Bronchial epithelial cell (primary cell): ENCODE results near the gene TMEM243. TPM values are rescaled to one million over a fixed set of nuclear protein-coding genes. Genes with fewer than 3 reads are reported as not detected.

ENCODE experiments used
- DNase-seq: peaks from one replicate; pipeline ENCODE4 v3.0.0-alpha.2; 2010; ENCODE audit warnings: low read depth
- FAIRE-seq: peaks from 2 replicates; lab custom pipeline; 2011; peaks lifted over from hg19 to GRCh38; lab: Jason Lieb, UNC
- H3K27me3 ChIP-seq: 2 replicates; pipeline ENCODE4 v1.5.1; 2011; ENCODE audit warnings: low read length; ENCODE audit not compliant: control insufficient read depth, insufficient read depth
- H3K36me3 ChIP-seq: 2 replicates; pipeline ENCODE4 v1.5.1; 2011; ENCODE audit warnings: low read length; ENCODE audit not compliant: control insufficient read depth, insufficient read depth
- H3K4me3 ChIP-seq: 2 replicates; pipeline ENCODE4 v1.5.1; 2011; ENCODE audit warnings: mild to moderate bottlenecking, low read depth, low read length, control low read depth
- CTCF ChIP-seq: IDR thresholded peaks from 2 replicates; pipeline ENCODE4 v1.5.1; 2011; ENCODE audit warnings: mild to moderate bottlenecking, moderate library complexity, low read length, control low read depth, inconsistent platforms; ENCODE audit not compliant: insufficient read depth, severe bottlenecking
- total RNA-seq: library from RNA; depleted of rRNA; stranded (reverse); fragments of >200 nt; gene quantifications from 2 replicates; pipeline ENCODE4 v1.2.1, GENCODE V29; 2014

The TMEM243 gene
- total RNA-seq, 1 donor from 2014 or later: 26.9 TPM

DNA sequence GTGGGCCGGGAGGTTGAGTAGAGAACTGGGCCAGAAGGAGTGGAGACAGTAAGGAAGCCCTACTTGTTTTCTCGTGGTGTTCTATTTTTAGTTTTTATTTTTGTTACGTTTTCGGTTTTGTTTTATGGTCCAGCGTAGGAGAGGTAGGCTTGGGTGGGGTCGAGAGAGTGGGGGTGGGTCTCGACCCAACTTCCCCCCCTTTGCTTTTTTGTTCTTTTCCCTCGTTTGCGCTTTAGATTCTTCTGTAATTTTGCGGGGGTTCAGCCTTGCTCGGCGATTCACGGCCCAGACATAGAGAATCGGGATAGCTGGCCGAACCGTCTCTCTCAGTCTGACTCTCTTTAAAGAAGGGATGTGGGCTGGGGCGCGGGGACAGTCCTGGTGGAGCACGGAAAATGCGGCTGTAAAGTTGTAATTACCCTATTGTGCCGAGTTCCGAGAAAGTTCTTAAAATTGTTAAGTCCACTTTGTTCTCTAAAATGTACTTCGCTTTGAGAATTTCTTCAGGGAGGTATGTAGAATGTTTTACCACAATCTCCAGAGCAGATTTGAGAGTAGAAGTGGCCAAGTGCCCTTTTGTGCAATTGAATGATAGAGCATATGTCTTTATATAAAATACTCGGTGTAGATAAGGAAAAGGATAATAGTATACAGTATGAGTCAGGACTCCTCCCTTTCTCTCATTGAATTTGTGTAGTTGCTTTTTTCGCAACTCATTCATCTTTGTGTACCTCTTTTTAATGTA is 66.5 kb downstream of the TMEM243 start:
- Histone ChIP-seq H3K36me3 (no peaks in the 10 kb centered on the region), H3K27me3 (no peaks in the 10 kb centered on the region), H3K4me3 (peak overlapping the region; percentile 88)
- peak; percentile 61 for DNase-seq
- TF ChIP-seq CTCF: no peak
- FAIRE-seq: no peak

DNA sequence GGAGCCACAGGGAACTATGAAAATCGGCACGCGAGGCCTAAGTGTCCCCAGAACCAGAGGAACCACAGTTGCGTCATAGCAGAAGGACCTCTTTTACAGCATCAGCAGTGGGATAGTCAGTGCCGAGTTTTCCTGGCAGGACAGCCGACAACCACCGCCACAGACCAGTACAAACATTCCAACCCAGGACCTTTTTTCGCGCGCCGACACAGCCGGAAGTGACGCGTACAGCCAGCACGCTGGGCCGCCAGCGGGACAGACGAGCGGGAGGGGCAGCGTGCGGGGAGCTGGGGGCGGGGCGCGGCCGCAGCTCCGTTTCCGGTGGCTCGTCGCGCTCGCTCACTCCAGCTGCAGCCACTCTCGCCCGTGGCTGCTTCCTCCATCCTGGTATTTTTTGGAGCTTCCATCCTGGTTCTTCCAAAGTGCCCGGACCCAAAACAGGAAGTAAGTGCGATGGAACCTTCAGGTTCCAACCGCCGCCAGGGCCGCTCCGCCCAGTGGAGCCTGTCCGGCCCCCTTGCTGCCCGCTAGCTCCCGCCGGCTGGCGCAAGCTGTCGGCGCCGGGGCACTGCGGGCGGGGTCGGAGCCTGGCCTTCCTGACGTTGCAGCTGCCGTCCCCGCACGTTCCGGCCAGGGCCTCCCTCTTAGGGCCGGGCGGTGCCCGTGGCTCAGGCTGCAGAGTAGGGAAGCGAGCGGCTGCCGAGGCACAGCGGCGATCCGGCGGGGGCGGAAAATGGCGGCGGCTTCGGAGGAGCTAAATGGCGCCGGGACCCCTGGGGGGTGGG is 67.2 kb downstream of the TMEM243 start, which contains the start of gene DMTF1:
TSS of gene DMTF1 (plus strand) at position 342 of the 785 bp plus-strand sequence. CDS start 12,489 bp downstream, outside the sequence.
- peak within 1 kb of the TSS; percentile 88 for H3K4me3 ChIP-seq
- H3K36me3 ChIP-seq: no peaks in the 10 kb centered on the region
- peak; percentile 88 for DNase-seq
- no peaks in the 10 kb centered on the region for H3K27me3 ChIP-seq
- TF ChIP-seq CTCF: no peak
- no peak for FAIRE-seq

DNA sequence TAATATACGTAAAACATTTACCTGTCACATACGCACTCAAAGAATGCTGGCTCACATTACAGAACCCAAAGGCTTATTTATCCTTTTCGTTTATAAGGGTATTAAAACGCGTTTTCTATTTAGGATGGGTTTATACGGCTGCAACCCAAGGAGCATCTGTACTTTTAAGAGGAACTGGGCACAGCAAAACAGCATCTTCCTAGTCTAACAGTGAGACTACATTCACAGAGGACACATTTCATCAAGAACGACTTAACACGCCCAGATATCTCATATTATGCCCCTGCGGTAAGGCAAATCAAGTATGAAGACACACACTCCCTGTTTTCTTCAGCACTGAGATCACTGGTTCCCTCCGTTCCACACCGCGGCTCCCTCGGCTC is 67.8 kb downstream of the TMEM243 start:
- Histone ChIP-seq H3K4me3 (peak overlapping the region; percentile 88), H3K27me3 (no peaks in the 10 kb centered on the region), H3K36me3 (no peaks in the 10 kb centered on the region)
- DNase-seq: no peak
- TF ChIP-seq CTCF: no peak
- FAIRE-seq: no peak

DNA sequence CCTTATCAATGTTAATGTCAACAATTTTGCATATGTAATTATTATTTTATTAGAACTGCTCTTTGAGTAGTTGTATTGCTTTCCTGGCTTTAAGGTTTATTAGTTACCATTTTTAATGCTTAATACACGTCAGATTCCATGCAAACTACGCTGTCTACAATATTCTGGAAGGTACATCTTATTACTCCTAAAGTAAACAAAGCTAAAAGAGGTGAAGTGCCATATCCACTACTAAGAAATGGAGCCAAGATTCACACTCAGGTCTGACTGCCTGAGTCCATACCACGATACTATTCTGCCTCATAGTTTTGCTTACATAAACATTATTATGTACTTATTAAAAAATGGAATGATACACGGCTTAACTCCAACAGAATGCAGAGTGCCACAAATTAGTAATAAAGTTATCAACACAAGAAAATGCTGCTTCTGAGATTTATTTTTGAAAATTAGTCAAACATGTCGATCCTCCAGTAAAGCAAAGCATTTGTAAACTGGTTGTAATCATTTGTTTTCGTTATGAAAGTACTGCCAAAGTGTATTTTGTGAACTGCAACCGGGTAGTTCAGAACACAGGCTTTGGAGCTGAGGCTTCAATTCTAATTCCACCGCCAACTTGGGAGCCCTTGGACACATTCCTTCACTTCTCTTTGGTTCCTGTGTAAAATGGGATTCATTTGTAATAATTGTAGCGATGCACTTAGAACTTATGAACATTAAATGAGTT is 68.4 kb downstream of the TMEM243 start:
- TF ChIP-seq CTCF: no peak
- Histone ChIP-seq H3K4me3 (peak overlapping the region; percentile 88), H3K36me3 (no peaks in the 10 kb centered on the region), H3K27me3 (no peaks in the 10 kb centered on the region)
- FAIRE-seq (no peak), DNase-seq (no peak)

- peak; percentile 46 for TF ChIP-seq CTCF
- H3K27me3 ChIP-seq: no peaks in the 10 kb centered on the region
- no peaks in the 10 kb centered on the region for H3K36me3 ChIP-seq
- DNase-seq (peak; percentile 54), FAIRE-seq (no peak)
- H3K4me3 ChIP-seq: no peak overlapping the region
Measured at GRCh38 chr7:87148332-87148955, 71.1 kb downstream of the TMEM243 start.
